ENCODE results near the gene AXIN2.

AXIN2 gene

GRCh38 chr17:65584604-65585521, 23.4 kb upstream of the AXIN2 start:
- FAIRE-seq (peak; percentile 42), DNase-seq (ENCODE audit: insufficient read length, low spot score) (no peak)

DNA sequence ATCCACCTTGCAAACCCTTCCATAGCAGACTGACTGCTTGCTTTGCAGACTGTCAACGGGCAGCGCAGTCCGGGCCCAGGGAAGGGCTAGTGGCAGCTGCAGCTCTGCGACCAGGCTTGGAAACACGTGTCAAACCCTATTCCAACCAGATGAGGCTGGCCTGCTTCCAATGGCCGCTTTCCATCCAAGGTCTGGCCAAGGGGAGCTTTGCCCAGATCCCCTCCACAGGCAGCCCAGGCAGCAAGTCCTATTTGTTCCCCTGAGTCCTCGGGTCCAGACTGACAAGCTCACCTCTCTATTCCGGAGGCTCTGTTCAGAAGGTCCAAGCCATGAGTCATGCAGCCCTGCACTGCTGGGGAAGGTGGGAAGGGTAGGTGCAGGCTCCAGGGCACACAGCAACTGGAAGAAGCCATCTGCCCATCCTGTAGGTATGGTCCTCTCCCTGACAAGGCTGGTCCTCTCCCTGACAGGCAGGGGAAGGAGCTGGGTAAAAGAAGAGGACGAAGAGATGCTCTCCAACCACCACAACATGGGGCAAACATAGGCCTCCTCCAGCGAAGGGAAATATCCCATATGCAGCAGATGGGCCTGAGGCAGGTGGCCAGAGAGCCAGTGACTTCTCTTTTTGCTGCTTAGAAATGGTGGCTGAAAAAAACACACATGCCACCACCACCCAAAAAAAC, 22.6 kb upstream of the AXIN2 start:
- DNase-seq (ENCODE audit: insufficient read length, low spot score) = no peak
- FAIRE-seq = peak; percentile 4

GRCh38 chr17:65576939-65577338, 15.5 kb upstream of the AXIN2 start:
- no peak for DNase-seq (ENCODE audit: insufficient read length, low spot score)
- FAIRE-seq = no peak

- FAIRE-seq = no peak
- no peak for DNase-seq (ENCODE audit: insufficient read length, low spot score)
Measured at GRCh38 chr17:65573282-65573602, 11.8 kb upstream of the AXIN2 start.

GRCh38 chr17:65572581-65573281, 11.3 kb upstream of the AXIN2 start:
- no peak for FAIRE-seq
- no peak for DNase-seq (ENCODE audit: insufficient read length, low spot score)

DNA sequence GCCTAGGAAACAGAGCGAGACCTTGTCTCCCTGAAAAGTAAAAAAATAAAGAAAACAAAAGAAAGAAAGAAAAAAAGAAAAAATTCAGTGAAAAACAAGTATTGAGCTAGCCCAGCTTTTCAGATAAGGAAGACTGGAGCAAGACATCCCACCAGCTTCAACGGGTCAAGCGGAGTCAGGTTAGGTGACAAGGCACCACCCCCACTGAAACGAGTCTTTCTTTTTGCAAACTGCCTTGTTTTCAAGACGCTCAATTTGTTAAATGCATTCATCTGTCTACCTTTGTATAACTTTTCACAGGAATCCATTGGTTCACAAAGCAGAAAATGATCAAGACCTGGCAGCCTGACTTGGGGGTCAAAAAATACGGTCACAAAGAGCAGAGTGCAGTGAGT, 10.7 kb upstream of the AXIN2 start:
- FAIRE-seq = no peak

GRCh38 chr17:65568918-65569317, 7.5 kb upstream of the AXIN2 start:
- DNase-seq (ENCODE audit: insufficient read length, low spot score) = no peak
- peak; percentile 28 for FAIRE-seq

More for the DNA sequence above, 10.7 kb upstream of the AXIN2 start:
- DNase-seq (ENCODE audit: insufficient read length, low spot score) = no peak

DNA sequence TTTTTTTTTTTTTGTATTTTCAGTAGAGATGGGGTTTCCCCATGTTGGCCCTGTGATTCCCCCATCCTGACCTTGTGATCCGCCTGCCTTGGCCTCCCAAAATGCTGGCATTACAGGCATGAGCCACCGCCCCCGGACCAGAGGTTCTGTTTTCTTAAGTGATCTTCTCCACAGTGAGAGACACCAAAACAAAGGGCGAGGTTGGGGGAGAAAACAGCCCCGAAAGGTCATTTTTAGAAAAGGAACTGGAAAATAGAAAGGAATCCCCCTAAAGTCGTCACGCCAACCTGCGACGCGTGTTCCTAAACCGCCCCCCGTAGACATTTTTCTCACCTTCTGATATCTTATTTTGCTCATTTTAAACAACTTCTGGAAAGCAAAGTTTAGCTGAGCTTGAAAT, 6.1 kb upstream of the AXIN2 start:
- DNase-seq (ENCODE audit: insufficient read length, low spot score) (no peak), FAIRE-seq (no peak)

DNA sequence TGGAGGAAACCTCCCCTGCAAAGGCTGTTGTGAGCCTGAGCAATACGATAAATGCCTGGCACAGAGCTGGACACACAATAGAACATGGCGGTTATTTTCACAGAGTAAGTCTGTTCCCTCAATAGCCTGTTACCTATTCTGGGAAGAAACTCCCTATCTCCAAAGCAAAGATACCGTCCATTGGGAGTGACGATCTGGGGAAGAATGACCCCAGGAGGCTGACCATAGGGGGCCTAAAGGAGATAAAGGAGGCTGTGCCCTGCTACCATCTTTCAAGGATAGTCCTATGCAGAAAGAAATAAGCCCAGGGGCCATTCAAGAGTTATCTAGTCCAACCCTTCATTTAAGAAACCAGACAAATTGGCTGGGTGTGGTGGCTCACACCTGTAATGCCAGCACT, 4.1 kb upstream of the AXIN2 start:
- FAIRE-seq (no peak), DNase-seq (ENCODE audit: insufficient read length, low spot score) (no peak)

- DNase-seq (ENCODE audit: insufficient read length, low spot score) = no peak
Measured at GRCh38 chr17:65564793-65565192, 3.3 kb upstream of the AXIN2 start.

GRCh38 chr17:65562206-65562531, 721 bp upstream of the AXIN2 start:
- no peak for DNase-seq (ENCODE audit: insufficient read length, low spot score)
- no peak for FAIRE-seq

More at GRCh38 chr17:65564793-65565192, 3.3 kb upstream of the AXIN2 start:
- FAIRE-seq = no peak

DNA sequence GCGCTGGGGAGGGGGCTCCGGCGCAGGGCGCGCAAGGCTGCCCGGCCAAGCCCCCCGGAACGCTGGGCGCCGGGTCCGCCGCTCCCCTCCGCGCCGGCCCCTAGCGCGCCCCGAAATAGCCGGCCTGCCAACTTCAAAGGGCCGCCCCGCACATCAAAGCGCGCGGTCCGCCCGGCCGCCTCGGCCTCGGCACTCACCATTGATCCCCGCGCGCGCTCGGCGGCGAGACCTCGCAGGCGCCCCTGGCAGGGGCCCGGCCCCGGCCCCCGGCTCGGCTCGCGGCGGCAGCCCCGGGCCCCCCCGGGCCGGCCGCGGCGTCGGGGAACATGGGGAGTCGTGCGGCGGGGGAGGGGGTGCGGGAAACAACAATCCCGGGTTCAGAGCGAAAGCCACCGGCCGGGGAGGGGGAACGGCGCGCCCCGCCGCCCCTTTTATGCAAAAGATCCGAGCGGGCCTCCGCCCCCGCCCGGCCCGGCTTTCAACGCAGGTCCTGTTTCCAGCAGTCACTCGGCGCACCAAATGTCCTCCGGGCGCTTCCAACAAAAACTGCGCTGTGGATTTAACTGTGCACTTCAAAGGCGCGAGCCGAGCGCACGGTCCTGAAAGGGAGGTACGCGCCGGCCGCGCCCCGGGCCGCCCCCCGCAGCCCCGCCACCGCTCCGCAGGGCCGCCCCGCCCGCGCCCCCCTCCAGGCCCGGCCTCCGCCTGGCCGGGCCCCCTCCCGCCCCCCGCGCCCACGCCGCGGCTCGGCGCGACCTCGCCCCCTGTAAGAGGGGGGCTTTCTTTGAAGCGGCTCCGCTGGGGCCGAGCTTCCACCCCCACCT, 608 bp downstream of the AXIN2 start:
- peak; percentile 84 for DNase-seq (ENCODE audit: insufficient read length, low spot score)
- FAIRE-seq = no peak

DNA sequence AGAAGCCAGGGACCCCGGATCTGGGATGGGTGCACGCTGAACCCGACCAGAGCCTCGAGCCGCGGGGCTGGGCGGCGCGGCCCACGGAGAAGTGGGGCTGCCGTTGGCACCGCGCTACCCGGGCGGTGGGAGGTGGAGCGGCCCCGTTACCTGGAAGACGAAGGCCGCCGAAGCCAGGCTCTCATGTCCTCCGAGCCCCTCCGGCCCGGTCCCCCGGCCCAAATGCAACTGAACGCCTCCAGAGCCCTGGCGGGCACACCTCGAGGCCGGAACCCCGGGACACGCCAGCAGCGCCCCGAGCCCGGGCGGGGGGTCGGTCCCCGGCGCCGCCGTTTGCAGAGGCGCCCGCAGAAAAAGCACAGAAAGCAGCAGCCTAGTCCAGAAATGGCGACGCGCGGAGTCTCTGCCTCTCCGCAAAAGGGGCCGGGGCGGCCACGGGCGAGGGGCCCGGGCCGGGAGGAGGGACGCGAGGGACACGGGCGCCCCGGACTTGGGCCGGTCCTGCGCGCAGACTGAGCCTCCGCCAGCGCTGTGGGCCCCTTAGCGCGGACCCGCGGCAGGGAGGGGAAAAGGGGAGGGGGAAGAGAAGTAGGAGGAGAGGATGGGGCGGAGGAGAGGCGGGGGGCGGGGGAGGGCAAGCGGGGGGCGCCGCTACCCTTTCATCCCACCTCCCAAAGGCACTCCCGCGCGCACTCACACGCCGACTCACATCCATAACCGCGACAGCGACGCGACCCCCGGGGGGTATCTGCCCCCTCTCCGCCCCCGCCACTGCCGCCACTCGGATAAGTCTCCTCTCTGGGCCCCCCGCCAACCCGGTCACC, 1.4 kb downstream of the AXIN2 start:
- DNase-seq (ENCODE audit: insufficient read length, low spot score) (peak; percentile 48), FAIRE-seq (peak; percentile 13)

DNA sequence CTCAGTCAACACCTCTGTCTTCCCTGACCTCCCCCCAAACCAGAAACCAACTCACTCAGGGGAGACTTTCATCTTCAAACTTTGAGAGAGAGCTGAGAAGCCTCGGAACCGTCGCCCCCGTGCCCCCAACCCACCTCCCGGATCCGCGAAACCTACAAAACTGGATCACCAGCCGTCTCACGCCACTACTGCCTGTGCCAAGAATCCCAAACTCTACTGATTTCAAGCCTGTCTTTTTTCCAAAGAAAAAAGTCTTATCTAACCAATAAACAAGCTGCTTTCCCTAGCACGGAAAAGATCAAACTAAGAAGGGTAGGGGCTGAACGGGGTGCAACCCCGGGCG, 2.0 kb downstream of the AXIN2 start:
- DNase-seq (ENCODE audit: insufficient read length, low spot score) (no peak), FAIRE-seq (no peak)

DNA sequence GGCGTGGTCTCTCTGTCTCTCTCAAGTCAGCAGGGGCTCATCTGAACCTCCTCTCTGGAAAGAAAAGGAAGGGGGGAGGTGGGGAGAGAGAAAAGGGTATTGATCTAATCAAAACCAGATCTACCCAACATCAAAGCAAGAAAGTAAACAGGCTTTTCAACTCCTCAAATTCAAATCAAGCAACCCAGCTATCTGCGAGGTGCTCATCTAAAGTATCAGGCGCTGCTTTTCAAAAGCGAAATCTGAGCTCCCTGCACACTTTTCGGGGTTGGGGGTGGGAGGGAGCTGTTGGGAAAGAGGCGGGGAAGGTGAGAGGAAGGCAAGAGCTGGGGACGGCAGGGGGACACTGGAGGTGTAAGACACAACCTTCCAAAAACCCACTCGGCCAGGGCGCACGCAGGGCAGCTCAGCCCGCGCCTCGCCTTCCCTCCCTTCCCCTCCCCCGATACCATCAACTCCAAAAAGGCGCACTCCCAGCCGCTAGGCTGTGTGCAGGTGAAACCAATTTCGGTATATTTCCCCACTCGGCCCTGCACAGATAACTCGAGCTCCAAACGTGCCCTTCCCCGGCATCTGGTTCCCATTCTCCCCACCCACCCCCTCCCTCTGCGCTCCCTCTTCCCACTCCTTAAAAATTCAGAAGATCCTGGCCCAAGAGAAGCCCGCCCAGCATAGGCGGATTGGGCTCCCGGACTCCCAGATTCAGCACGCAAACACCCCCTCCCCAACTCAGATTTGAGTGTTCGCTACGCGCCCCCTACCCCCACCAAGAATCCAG, 2.6 kb downstream of the AXIN2 start:
- FAIRE-seq (peak; percentile 40), DNase-seq (ENCODE audit: insufficient read length, low spot score) (no peak)

- FAIRE-seq (no peak), DNase-seq (ENCODE audit: insufficient read length, low spot score) (no peak)
Measured at GRCh38 chr17:65558311-65558682, 3.2 kb downstream of the AXIN2 start.

DNA sequence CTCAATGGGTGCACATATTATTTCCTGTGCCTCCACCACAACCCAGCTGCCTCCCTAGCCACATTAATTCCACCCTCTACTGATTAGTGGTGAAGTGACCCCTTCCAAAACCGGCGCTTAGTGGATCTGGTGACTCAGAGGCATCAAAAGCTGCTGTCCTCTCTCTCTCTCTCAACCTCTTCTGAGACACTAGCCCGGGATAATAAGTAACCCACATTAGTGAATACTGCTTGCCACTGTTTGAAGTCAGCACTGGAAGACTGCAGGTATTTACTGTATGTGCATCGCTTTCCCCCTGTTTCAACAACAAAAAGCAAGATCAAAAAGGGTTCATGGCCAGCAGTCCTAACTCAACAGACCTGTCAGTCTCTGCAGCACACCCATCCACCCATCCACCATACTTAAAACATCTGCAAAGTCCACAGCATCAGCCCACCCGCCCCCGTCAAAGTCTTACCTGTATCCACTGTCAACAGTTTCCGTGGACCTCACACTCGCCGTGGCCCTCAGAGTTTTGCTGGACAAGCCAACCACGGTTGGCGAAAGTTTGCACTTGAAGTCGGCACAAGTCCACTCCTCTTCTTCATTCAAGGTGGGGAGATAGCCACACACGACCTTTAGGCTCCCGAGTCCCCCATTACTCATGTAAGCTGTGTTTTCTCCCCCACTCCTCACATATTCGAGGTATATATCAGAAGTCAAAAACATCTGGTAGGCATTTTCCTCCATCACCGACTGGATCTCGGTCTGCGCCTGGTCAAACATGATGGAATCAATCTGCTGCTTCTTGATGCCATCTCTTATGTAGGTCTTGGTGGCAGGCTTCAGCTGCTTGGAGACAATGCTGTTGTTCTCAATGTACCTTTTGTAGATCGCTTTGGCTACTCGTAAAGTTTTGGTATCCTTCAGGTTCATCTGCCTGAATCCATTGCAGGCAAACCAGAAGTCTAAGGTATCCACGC, 3.8 kb downstream of the AXIN2 start:
- DNase-seq (ENCODE audit: insufficient read length, low spot score) = no peak
- peak; percentile 69 for FAIRE-seq

GRCh38 chr17:65556910-65557348, 4.5 kb downstream of the AXIN2 start:
- no peak for FAIRE-seq
- DNase-seq (ENCODE audit: insufficient read length, low spot score) = no peak
